WI38 (cell line): Measurements from ENCODE around the gene PAX3.

ENCODE experiments used
- H3K4me3 ChIP-seq: 2 replicates; pipeline ENCODE4 v1.5.1; 2011; ENCODE audit warnings: low read depth, mild to moderate bottlenecking, control low read depth, low read length
- CTCF ChIP-seq: IDR thresholded peaks from 2 replicates; pipeline ENCODE4 v1.5.1; 2012; ENCODE audit warnings: low read depth, mild to moderate bottlenecking, control low read depth, low read length

PAX3 gene

GRCh38 chr2:222298311-222299150 is at the start of gene PAX3:
Gene PAX3 (minus strand): TSS chr2:222298998. CDS start chr2:222298615, 383 bp downstream.
- H3K4me3 ChIP-seq, result no peak within 1 kb of the TSS
- no peak for TF ChIP-seq CTCF

GRCh38 chr2:222341331-222341730 is 42.5 kb upstream of the PAX3 start:
- no peak overlapping the region for H3K4me3 ChIP-seq
- no peak for TF ChIP-seq CTCF

GRCh38 chr2:222338374-222338773 is 39.6 kb upstream of the PAX3 start:
- no peak for TF ChIP-seq CTCF
- H3K4me3 ChIP-seq, result no peak overlapping the region

GRCh38 chr2:222336931-222337330 is 38.1 kb upstream of the PAX3 start:
- no peak for TF ChIP-seq CTCF
- H3K4me3 ChIP-seq, result no peak overlapping the region

GRCh38 chr2:222336442-222336841 is 37.6 kb upstream of the PAX3 start:
- no peak for TF ChIP-seq CTCF

GRCh38 chr2:222334914-222335313 is 36.1 kb upstream of the PAX3 start:
- H3K4me3 ChIP-seq, result no peak overlapping the region
- no peak for TF ChIP-seq CTCF

More at GRCh38 chr2:222336442-222336841, 37.6 kb upstream of the PAX3 start:
- H3K4me3 ChIP-seq, result no peak overlapping the region

- no peak for TF ChIP-seq CTCF
- H3K4me3 ChIP-seq, result no peak overlapping the region
Measured at GRCh38 chr2:222333397-222333796, 34.6 kb upstream of the PAX3 start.
